Measurements from ENCODE around the gene NKAPL.

The NKAPL gene

DNA sequence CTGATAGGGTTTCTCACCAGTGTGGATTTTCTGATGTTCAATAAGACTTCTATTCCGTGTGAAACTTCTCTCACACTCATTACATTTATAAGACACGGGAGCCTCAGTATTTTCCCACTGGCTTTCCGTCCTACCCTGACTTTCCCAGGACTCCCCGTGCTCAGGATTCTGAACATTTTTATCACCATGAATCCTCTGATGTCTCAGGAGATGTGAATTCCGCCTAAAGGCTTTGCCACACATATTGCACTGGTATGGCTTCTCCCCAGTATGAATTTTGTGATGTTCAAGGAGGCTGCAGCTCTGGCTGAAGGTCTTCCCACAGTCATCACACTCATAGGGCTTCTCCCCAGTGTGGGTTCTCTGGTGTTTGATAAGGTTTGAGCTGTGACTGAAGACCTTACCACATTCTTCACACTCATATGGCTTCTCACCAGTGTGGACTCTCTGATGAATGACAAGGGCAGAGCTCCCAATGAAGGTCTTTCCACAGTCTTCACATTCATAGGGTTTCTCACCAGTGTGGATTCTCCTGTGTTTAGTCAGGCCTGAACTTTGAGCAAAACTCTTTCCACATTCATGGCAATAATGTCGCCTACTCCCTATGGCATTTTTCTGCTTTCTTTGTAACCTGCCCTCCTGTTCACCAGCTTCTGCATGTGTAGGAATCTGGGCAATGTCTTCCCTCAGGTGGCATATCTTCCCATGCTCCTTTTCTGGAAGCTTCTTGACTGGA is 13.7 kb upstream of the NKAPL start:
- DNase-seq: no peak

- no peak for DNase-seq
These were observed 10.2 kb upstream of the NKAPL start for GRCh38 chr6:28248916-28249315.

- no peak for DNase-seq
These were observed 8.3 kb upstream of the NKAPL start for GRCh38 chr6:28250747-28251146.

GRCh38 chr6:28251661-28252008 is 7.5 kb upstream of the NKAPL start:
- no peak for DNase-seq

DNA sequence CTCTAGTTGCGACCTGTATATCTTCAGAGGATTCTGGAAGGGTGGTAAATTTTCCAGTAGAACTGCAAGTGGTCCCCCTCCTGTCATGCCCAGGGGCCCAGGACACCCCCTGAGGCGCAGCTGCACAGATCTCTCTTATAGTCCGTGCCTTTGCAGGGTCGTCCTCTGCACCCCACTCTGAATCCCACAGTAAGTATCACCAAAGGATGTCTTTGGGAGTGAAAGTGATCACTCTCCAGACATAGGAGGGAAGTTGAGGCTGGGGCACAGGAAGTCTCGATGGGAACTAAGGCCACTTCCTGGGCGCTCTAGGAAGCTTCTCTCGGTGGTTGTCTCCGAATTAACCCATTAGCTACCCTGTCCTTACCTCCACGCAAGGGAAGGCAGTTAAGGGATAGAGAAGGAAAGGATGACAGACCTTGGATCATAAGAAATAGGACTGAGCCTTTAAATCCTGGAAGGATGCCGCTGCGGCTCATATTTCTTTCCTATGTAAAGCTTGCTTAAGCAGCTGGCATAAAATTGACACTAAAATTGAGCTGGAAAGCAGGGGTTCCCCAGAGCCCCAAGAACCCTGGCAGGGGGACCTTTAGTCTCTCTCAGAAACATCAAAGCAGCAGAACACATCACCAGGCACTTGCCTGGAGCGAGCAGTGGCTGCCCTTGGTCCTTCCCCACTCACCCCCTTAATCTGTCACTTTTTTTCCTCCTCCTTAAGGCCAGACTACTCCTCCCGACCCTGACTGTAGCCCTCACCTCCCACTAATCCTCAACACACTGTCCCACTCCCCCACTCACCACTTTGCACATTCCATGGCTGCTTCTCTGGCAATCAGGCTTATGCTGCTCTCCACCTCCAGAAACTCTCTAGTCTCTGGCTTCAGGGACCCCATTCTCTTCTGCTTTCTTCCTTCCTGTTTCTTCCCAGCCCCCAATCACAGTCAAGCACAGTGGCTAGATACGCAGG is 6.8 kb upstream of the NKAPL start, which contains the start of gene ZKSCAN4:
TSS of gene ZKSCAN4 (minus strand) at position 261 of the 967 bp plus-strand sequence. CDS start 289 bp downstream, outside the sequence.
- peak; percentile 57 for DNase-seq

GRCh38 chr6:28254121-28254519 is 5.0 kb upstream of the NKAPL start:
- DNase-seq: no peak

GRCh38 chr6:28257042-28257441 is 2.1 kb upstream of the NKAPL start:
- no peak for DNase-seq

DNA sequence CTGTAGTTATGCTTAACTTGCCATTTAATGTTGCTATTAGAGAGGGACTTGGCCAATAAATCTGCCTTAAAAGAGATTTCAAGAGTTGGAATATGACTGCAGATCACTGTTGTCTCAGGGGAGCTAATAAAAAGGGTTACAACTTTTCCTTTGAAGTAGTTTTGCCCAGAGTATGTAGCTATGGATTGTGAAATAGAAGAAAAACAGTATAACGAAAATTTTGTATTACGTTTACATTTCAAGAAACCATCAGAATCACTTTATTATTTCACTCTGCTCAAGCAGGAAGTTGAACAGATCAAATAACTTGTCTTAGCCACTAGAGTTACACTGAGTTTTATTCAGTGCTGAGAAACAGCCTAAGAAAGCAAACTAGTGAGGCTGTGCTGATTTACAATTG is 4.8 kb downstream of the NKAPL start:
- no peak for DNase-seq

DNA sequence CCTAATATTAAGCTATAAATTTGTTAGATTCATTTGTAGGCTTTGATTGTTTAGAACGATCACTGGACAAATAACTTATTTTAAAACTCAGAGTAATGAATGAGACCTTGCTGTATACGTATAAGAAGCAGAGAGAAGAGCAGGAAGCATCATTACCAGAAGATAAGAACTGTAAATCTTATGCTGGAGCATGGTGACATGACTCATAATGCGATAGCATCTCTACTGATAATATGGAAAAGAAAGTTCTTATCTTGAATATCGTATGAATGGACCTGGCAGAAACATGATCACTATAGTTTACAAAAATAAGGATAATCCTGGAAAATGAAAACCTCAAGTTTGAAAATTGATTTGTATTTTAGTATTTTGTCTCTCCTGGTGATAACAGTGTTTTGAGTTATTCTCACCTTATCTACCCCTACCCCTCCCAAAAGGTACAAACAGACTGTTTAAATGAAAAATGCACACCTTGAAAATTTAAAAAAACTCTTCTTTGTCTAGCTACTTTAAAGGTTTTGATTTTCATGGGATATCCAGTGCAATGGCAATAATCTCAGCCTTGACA is 5.8 kb downstream of the NKAPL start:
- DNase-seq: no peak

- DNase-seq: no peak
These were observed 7.5 kb downstream of the NKAPL start for GRCh38 chr6:28266563-28266961.

DNA sequence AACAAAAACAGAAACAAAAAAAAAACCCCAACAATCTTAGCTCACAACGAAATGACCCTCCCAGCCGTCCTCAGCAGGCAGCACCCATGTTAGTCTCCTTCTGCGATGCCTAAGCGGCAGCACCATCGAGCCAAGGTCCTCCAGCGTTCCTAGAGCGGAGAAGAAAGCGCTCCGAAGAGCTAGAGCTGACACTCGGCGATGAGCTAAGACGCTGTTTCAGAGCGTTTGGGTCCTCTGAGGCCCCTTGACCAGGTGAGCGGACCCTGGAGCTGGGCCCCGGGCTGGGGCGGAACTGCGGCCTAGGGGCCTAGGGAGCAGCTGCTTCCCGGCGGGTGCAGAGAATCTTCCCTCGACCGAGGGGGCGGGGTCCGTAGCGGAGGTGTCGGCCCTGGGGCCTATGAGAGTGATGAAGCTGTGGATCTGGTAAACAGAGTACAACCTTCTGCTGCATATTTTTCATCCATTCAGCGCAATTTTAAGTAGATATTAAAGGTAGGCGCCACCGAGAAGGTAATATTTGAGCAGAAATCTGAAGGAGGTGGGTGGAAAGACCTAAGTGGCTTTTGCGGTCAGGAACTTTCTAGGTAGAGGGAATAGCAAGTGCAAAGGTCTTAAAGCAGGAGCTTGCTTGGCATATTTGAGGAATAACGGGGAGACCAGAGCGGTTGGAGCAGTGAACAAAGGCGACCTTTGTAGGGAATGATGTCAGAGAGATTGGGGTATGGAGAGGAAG is 8.0 kb downstream of the NKAPL start, which contains the start of gene ZSCAN26:
TSS of gene ZSCAN26 (plus strand) at position 182 of the 733 bp plus-strand sequence. CDS start 4,777 bp downstream, outside the sequence.
- peak; percentile 83 for DNase-seq

GRCh38 chr6:28267695-28268059 is 8.6 kb downstream of the NKAPL start:
- no peak for DNase-seq

- no peak for DNase-seq
These were observed 10.4 kb downstream of the NKAPL start for GRCh38 chr6:28269492-28269891.

- no peak for DNase-seq
These were observed 15.8 kb downstream of the NKAPL start for GRCh38 chr6:28274888-28275287.

DNA sequence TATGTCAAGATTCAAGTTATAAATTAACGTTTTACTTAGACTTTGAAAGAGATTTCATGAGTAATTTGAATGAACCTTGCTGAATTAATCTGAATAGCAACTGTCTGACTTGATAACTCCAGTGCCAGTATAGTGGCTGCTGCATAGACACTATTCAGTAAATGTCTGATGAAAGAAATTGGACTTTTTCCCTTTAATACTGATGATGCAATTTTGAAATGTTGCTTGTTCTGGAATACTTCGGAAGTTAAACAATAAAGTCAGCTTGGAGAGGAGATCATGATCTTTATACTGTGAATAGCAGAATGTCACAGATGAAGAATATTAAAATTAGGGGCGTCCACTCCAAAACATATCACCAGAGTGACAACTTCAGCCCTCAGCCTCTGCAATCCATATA is 18.6 kb downstream of the NKAPL start:
- no peak for DNase-seq

GRCh38 chr6:28280595-28281287 is 21.6 kb downstream of the NKAPL start:
- no peak for DNase-seq

DNA sequence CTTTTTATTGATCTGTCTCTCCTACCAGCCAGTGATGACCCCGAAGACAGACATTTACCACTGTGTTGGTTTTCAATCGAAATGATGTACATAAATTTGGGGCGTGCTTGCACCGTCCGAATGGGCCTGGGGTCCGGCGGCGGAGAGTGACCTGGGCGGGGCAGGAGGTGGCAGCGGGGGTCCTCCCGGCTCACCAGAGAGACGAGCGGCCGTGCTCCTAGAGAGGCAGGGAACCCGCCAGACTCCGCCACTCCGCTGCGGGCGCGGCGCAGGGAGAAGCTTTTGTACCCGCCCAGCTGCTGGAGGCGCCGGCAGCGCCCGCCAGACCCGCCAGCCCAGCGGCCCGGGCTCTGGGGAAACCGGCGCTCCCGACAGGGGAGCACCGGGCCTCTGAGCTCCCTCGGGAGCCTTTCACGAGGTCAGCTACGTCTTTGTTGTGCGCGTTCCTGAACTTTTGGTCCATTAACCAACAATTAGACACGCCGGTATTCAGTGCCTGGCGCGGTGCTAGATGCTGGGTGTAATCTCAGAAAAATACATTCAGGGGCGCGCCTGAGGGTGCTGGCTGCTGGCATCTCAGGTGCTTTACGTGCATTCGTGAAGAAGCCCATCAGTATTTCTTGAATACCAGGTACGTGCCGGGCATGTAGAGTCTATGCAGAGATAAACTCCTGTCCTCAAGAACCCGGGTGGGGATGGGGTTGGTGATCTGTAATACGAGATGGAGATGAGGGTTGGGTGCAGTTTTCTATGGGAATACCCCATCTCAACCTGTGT is 22.4 kb downstream of the NKAPL start, which contains the start of gene PGBD1:
TSS of gene PGBD1 (plus strand) at position 285 of the 777 bp plus-strand sequence. CDS start 2,242 bp downstream, outside the sequence.
- peak; percentile 58 for DNase-seq

DNA sequence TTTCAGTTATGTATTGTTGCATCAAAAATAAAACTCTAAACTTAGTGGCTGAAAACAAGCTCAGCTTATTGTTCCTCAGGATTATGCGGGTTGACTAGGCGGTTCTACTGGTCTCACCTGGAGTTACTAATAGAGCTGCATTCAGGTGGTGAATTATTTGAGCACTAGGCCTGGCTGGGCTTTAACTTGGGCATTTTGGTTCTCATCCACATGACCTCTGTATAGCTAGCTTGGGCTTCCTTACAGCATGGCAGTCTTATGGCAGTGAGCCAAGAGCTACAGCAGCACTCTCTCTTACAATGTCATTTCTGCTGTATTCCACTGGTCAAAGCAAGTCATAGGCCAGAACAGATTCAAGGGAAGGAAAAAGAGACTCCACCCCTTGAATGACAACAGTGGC is 23.8 kb downstream of the NKAPL start:
- DNase-seq: no peak

GRCh38 chr6:28291573-28291972 is 32.5 kb downstream of the NKAPL start:
- no peak for DNase-seq

DNA sequence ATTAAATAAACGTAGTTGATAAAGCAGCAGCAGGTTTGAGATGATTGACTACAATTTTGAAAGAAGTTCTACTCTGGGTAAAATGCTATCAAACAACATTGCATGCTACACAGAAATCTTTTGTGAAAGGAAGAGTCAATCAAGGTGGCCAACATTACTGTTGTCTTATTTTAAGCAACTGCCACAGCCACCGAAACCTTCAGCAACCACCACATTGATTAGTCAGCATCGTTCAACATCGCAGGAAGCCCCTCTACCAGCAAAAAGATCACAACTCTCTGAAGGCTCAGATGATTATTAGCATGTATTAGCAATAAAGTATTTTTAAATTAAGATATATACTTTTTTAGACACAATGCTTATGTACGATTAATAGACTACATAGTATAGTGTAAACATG is 36.2 kb downstream of the NKAPL start:
- DNase-seq: no peak

DNA sequence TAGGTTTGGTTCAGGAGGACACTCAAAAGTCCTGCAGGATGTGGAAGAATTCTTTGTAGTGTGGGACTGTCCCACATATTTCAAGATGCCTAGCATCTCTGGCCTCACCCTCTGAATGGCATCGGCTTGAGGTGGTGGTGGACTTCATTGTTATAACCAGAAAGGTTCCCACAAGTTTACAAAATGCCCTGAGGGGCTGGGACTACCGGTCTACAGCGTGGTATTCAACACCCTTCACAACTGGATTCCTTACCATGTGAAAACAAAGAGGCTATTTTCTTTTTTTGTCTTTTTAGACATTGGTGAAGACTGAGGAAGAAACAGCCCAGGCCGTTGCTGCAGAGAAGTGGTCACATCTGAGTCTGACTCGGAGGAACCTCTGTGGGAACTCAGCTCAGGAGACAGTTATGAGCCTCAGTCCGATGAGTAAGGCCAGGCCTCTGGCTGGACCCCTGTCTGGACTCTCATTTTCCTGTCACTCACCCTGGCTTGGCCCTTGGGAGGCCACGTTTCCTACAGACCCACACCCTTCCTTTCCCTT is 37.5 kb downstream of the NKAPL start:
- no peak for DNase-seq

All from NCI-H1092 treated with DMSO at 0.1 percent for 48 hours (cell line).